ENCODE data around the gene FAM240B.

- TF ChIP-seq CTCF (IDR thresholded peaks at IDR 0.05) (no peak), POLR2A (IDR thresholded peaks at IDR 0.05) (no peak)
These were observed 36.8 kb upstream of the FAM240B start for GRCh38 chr9:38756702-38757101.
